ENCODE results near the gene OAT.

DNA sequence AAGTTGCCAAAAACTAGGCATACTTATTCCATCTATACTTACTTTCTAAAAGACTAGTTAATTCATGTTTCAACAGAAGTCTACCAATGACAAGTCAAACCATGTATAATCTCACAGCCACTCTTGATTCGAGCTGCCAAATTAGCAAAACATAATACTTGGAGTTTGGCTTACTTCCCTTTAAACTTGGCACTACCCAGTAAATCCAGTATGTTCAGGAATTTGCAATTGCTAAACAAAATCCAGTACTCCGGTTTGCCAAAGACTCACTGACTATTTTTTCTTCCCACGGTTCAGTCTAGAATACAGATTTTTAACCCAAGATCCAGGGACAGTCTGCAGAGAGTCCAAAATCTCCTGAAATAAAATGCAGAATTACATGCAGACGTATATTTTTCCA, 4.6 kb downstream of the OAT start:
- TF ChIP-seq, protein P1, sequence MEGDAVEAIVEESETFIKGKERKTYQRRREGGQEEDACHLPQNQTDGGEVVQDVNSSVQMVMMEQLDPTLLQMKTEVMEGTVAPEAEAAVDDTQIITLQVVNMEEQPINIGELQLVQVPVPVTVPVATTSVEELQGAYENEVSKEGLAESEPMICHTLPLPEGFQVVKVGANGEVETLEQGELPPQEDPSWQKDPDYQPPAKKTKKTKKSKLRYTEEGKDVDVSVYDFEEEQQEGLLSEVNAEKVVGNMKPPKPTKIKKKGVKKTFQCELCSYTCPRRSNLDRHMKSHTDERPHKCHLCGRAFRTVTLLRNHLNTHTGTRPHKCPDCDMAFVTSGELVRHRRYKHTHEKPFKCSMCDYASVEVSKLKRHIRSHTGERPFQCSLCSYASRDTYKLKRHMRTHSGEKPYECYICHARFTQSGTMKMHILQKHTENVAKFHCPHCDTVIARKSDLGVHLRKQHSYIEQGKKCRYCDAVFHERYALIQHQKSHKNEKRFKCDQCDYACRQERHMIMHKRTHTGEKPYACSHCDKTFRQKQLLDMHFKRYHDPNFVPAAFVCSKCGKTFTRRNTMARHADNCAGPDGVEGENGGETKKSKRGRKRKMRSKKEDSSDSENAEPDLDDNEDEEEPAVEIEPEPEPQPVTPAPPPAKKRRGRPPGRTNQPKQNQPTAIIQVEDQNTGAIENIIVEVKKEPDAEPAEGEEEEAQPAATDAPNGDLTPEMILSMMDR (IDR thresholded peaks at IDR 0.05), result no peak
- TF ChIP-seq POLR2A (IDR thresholded peaks at IDR 0.05), result no peak
